GM18873 (cell line): ENCODE measurements around the gene DPYSL3.
A peak's percentile ranks its signal among the peaks of the same experiment; 100 is the strongest.

ENCODE experiments used
- ATAC-seq: cut with Tn5 transposase; IDR thresholded peaks from one replicate; pipeline ENCODE4 v1.9.1; 2021; ENCODE audit warnings: mild to moderate bottlenecking, moderate library complexity, moderate number of reproducible peaks; ENCODE audit not compliant: unreplicated experiment, low FRiP score

Gene DPYSL3

GRCh38 chr5:147408980-147409379 is 100.9 kb downstream of the DPYSL3 start:
- ATAC-seq = no peak

GRCh38 chr5:147407094-147407681 is 102.7 kb downstream of the DPYSL3 start:
- no peak for ATAC-seq

- no peak for ATAC-seq
Observed at GRCh38 chr5:147406636-147407035, 103.2 kb downstream of the DPYSL3 start.

- ATAC-seq = no peak
Observed at GRCh38 chr5:147404706-147405105, 105.2 kb downstream of the DPYSL3 start.

GRCh38 chr5:147403651-147404640 is 105.9 kb downstream of the DPYSL3 start:
- ATAC-seq = peak; percentile 94

GRCh38 chr5:147400881-147401280 is 109.0 kb downstream of the DPYSL3 start:
- ATAC-seq = no peak

- no peak for ATAC-seq
Observed at GRCh38 chr5:147400126-147400809, 109.6 kb downstream of the DPYSL3 start.

- ATAC-seq = no peak
Observed at GRCh38 chr5:147398860-147399259, 111.0 kb downstream of the DPYSL3 start.

- no peak for ATAC-seq
Observed at GRCh38 chr5:147397616-147398015, 112.3 kb downstream of the DPYSL3 start.

- ATAC-seq = no peak
Observed at GRCh38 chr5:147396070-147396823, 113.6 kb downstream of the DPYSL3 start.

GRCh38 chr5:147393874-147394672 is 115.8 kb downstream of the DPYSL3 start:
- no peak for ATAC-seq

GRCh38 chr5:147391781-147392180 is 118.1 kb downstream of the DPYSL3 start:
- ATAC-seq = peak; percentile 97

GRCh38 chr5:147390654-147391225 is 119.1 kb downstream of the DPYSL3 start:
- ATAC-seq = no peak

- ATAC-seq = no peak
Observed at GRCh38 chr5:147388184-147389108, 121.4 kb downstream of the DPYSL3 start.

- no peak for ATAC-seq
Observed at GRCh38 chr5:147387109-147387508, 122.8 kb downstream of the DPYSL3 start.

GRCh38 chr5:147384346-147385193 is 125.3 kb downstream of the DPYSL3 start:
- ATAC-seq = no peak

- ATAC-seq = no peak
Observed at GRCh38 chr5:147382776-147383175, 127.1 kb downstream of the DPYSL3 start.
